GM10266 (cell line): ENCODE results near the gene TPM2.

Source experiments
- DNase-seq: peaks from one replicate; pipeline ENCODE4 v3.0.0; 2012; ENCODE audit errors: extremely low spot score
- TF ChIP-seq, protein P1 (sequence below): IDR thresholded peaks from 2 replicates; pipeline ENCODE4 v1.5.1; 2012; ENCODE audit warnings: mild to moderate bottlenecking, low read depth; ENCODE audit not compliant: control insufficient read depth, insufficient read depth; ENCODE audit errors: missing control alignments

Gene TPM2

DNA sequence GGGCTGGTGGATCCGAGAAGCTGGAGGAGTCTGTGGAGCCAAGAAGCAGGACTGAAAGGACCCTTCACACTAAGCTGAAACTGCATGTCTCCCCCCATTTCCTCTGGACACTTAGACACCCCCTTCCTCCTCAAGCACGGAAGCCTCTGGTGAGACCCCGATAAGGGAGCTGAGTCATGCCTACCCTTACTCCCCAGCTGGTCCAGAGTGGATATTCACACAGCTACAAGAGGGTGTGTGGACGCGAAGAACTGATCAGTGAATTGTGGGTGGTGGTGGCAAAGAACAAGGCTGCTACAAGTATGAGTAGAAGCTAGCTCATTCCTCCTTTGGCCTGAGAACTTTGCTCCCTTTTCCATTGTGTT, 37.9 kb upstream of the TPM2 start:
- no peak for DNase-seq
- TF ChIP-seq, protein P1, sequence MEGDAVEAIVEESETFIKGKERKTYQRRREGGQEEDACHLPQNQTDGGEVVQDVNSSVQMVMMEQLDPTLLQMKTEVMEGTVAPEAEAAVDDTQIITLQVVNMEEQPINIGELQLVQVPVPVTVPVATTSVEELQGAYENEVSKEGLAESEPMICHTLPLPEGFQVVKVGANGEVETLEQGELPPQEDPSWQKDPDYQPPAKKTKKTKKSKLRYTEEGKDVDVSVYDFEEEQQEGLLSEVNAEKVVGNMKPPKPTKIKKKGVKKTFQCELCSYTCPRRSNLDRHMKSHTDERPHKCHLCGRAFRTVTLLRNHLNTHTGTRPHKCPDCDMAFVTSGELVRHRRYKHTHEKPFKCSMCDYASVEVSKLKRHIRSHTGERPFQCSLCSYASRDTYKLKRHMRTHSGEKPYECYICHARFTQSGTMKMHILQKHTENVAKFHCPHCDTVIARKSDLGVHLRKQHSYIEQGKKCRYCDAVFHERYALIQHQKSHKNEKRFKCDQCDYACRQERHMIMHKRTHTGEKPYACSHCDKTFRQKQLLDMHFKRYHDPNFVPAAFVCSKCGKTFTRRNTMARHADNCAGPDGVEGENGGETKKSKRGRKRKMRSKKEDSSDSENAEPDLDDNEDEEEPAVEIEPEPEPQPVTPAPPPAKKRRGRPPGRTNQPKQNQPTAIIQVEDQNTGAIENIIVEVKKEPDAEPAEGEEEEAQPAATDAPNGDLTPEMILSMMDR, result no peak

DNA sequence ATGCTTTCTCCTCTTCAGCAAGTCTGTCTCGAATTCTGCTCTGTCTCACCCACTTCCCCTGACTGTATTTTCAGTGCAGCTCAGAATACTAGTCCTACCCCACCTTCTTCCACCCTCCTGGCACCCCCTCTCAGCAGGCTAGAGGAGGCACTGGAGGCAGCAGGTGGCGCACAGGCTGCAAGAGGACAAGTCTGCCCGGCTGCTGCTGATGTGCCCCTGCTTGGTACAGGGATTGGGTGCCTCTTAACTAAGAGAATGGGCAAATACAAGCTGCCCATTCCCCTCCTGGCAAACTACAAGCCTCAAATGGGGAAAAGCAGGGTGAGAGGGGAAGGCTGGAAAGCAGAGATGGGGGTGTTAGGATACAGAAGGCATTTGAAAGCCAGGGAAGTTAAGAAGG, 37.2 kb upstream of the TPM2 start:
- TF ChIP-seq, protein P1, result peak; percentile 48
- peak; percentile 41 for DNase-seq

DNA sequence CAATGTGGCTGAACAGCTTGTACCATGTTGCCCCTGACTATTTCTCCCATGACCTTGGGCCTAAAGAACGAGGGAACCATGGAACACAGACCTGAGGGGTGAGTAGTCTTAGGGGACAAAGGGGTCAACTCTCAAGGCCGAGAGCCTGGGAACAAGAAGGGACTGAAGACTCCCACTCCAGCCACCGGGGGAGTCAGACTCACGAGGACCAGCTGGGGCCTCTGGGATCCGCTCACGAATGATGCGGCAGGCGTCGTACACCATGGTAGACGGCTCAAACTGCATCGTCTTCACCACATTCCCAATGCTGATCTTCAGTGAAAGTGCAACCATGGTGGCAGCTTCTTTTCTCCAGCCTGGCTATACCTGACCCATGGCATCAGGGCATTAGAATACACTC, 35.6 kb upstream of the TPM2 start:
- DNase-seq, result no peak

DNA sequence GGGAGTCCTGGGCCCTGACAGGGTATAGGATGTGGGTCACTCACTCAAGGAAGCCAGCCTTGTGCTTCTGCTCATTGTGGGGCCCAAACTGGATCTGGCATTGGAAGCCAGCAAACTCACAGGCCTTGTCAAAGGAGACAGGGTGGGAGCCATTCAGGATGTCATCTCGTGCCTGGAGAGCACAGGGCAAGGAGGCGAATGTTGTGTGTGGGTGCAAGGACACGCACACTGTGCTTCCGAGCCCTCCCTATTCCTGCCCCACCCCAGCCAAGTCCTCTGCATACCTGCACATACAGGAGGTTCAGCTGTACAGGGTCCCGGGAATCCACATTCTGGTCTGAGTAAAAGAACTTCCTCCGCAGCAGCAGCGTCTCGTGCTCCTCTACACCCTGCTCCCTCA, 34.2 kb upstream of the TPM2 start:
- TF ChIP-seq, protein P1, result no peak
- DNase-seq, result no peak

More for the DNA sequence above, 35.6 kb upstream of the TPM2 start:
- TF ChIP-seq, protein P1, result no peak

DNA sequence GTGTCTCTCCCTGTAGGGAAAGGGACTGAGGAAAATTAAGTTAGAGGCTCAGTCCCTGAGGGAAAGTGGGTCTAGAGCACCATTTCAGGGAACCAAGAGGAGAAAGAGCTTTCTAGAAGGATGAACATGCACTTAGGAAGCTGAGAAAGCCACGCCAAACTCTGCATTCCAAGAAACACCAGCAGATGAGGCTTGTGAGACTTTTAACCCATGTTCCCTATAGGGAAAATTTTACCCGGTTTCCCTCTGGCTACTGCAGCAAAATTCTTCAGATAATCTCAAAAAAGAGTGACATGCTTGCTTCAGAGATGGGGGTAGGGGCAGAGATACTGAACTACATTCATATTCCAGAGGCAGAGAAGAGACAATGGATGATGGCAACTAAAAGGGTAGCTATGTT, 33.7 kb upstream of the TPM2 start:
- TF ChIP-seq, protein P1, result no peak
- DNase-seq, result no peak

DNA sequence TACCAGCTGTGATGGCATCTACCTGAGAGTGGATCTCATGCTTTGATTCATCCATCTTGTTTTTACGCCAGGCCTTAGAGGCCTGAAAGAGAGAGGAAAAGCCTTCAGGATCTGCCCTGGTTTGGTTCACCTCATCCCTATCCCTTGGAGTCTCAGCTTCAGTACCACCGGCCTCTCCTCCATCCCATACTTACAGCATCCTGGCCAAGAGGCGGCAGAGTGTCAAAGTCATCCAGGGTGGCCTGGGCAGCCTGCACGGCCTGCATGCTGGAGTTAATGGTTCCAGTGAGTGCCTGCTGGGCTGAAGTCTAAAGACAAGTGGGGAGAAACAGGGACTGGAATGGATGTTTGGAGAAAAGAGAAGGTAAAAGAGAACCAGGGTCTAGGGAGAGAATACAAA, 29.8 kb upstream of the TPM2 start:
- DNase-seq, result no peak
- TF ChIP-seq, protein P1, result no peak

DNA sequence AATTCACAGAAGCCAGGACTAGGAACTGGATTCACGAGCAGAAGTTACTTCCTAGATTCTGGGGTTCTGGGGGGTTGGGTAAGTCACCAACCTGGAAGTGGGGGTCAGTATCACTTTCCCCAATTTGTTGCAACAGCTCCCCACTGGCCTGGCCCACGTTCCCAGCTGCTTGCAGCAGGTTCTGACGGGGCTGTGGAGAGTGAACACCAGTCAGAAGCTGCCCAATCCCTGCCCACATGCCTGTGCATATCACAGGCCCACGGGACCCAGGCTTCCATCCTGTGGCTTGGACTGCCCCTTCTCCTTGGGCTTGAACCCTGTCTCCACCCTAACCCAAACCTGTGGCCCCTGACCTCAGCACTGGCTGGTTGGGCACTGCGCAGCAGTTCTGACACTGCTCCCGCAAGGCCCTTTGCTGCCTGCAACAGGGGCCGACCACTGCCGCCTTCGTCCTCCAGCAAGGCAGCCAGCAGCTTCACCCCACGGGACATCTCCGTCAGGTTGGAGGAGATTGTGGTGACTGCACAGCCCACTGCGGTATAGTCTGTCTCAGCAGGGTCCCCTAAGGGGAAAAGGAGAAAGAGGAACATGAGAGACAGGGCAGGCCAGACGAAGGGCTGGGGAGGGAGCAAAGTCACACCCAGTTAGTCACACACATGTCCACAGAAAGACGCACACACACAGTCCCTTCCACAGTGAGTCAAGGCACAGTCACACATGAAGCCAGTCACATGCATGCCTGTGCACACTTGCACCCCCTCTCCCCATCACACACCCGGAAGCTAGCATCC, 29.2 kb upstream of the TPM2 start:
- TF ChIP-seq, protein P1, result no peak
- no peak for DNase-seq
